Suprapubic skin (tissue), 4 donors: Measurements from ENCODE around the gene KRT72. TPM values are rescaled to one million over a fixed set of nuclear protein-coding genes. Genes with fewer than 3 reads are reported as not detected.
"Not testable (repeated sequence)": the region's sequence is repeated elsewhere in the genome, so short reads cannot be mapped to it uniquely, and the experiment has no call there.

ENCODE experiments used
- DNase-seq, 2 donors: peaks; one replicate each; pipeline ENCODE4 v3.0.0-alpha.2; 2019; ENCODE audit warnings: low spot score in 2 of 2
- H3K27ac ChIP-seq: fragments of 200-600 bp; sonication (generic); one replicate; pipeline ENCODE4 v1.5.1; 2019
- H3K27me3 ChIP-seq: fragments of 200-600 bp; sonication (generic); one replicate; pipeline ENCODE4 v1.5.1; 2019
- H3K36me3 ChIP-seq: fragments of 200-600 bp; sonication (generic); one replicate; pipeline ENCODE4 v1.5.1; 2019
- H3K4me1 ChIP-seq: fragments of 200-600 bp; sonication (generic); one replicate; pipeline ENCODE4 v1.5.1; 2019
- H3K4me3 ChIP-seq: fragments of 200-600 bp; sonication (generic); one replicate; pipeline ENCODE4 v1.5.1; 2019; ENCODE audit warnings: mild to moderate bottlenecking
- H3K9me3 ChIP-seq: fragments of 200-600 bp; sonication (generic); one replicate; pipeline ENCODE4 v1.5.1; 2019
- CTCF ChIP-seq, 2 donors: fragments of 200-600 bp in 1 of 2; fragments of 450-650 bp in 1 of 2; sonication (generic) in 1 of 2; IDR thresholded peaks; one replicate each; pipeline ENCODE4 v1.5.1; 2016 to 2019; ENCODE audit warnings: antibody characterized with exemption in 2 of 2, mild to moderate bottlenecking in 1 of 2, moderate library complexity in 1 of 2
- EP300 ChIP-seq: sonication (generic); formaldehyde crosslinking; IDR thresholded peaks from one replicate; pipeline ENCODE4 v1.6.1; 2017; ENCODE audit warnings: antibody characterized with exemption
- POLR2A ChIP-seq, 2 donors: fragments of 450-650 bp; IDR thresholded peaks; one replicate each; pipeline ENCODE4 v1.6.1; 2017; ENCODE audit warnings: antibody characterized with exemption in 2 of 2, mild to moderate bottlenecking in 2 of 2, moderate library complexity in 2 of 2
- POLR2AphosphoS5 ChIP-seq, 3 donors: sonication (generic); formaldehyde crosslinking; IDR thresholded peaks; one replicate each; pipeline ENCODE4 v1.6.1; 2017; ENCODE audit warnings: antibody characterized with exemption in 3 of 3
- WGBS: methylation state at CpG from one replicate; pipeline ENCODE4 v1.1.5; 2018; 5-methylcytosine and 5-hydroxymethylcytosine counted together
- total RNA-seq, 4 donors: library from RNA; depleted of rRNA; stranded (reverse); fragments of >200 nt; gene quantifications; one replicate each; pipeline ENCODE4 v1.1.0, GENCODE V29; 2016

Gene KRT72
- total RNA-seq, 4 donors from 2014 or later: 2.0 to 19.2 (median 8.8) TPM

GRCh38 chr12:52601671-52602070 lies 408 bp upstream of the KRT72 start:
- no peaks in the 10 kb centered on the region for H3K9me3 ChIP-seq
- no peak for TF ChIP-seq POLR2A (IDR thresholded peaks at IDR 0.05)
- no peak for TF ChIP-seq EP300
- TF ChIP-seq POLR2AphosphoS5 (IDR thresholded peaks at IDR 0.05): no peak
- TF ChIP-seq CTCF (IDR thresholded peaks at IDR 0.05): no peak
- H3K4me3 ChIP-seq: no peak overlapping the region
- WGBS: 91% methylated on average over 4 of the region's 4 CpGs
- H3K27me3 ChIP-seq: peaks cover 42% of the 10 kb centered on the region
- no peaks in the 10 kb centered on the region for H3K36me3 ChIP-seq
- H3K27ac ChIP-seq: no peak overlapping the region
- DNase-seq: no peak
- H3K4me1 ChIP-seq: peaks cover 5% of the 10 kb centered on the region

GRCh38 chr12:52600475-52600874 lies 788 bp downstream of the KRT72 start:
- Histone ChIP-seq H3K36me3 (no peaks in the 10 kb centered on the region), H3K27ac (no peak overlapping the region), H3K9me3 (no peaks in the 10 kb centered on the region), H3K4me1 (peaks cover 5% of the 10 kb centered on the region), H3K27me3 (peaks cover 38% of the 10 kb centered on the region), H3K4me3 (no peak overlapping the region)
- no peak for TF ChIP-seq POLR2AphosphoS5 (IDR thresholded peaks at IDR 0.05)
- TF ChIP-seq POLR2A (IDR thresholded peaks at IDR 0.05): no peak
- TF ChIP-seq CTCF (IDR thresholded peaks at IDR 0.05): no peak
- no peak for TF ChIP-seq EP300
- 92% methylated on average over 12 of the region's 12 CpGs for WGBS
- DNase-seq: no peak

GRCh38 chr12:52600071-52600470 lies 1.2 kb downstream of the KRT72 start:
- DNase-seq: no peak
- Histone ChIP-seq H3K4me1 (peaks cover 5% of the 10 kb centered on the region), H3K27ac (no peak overlapping the region), H3K4me3 (no peak overlapping the region), H3K36me3 (no peaks in the 10 kb centered on the region), H3K27me3 (peaks cover 38% of the 10 kb centered on the region), H3K9me3 (no peaks in the 10 kb centered on the region)
- TF ChIP-seq POLR2AphosphoS5 (IDR thresholded peaks at IDR 0.05) (no peak), POLR2A (IDR thresholded peaks at IDR 0.05) (no peak), EP300 (no peak)
- 84% methylated on average over 2 of the region's 2 CpGs for WGBS

- WGBS: 94% methylated on average over 5 of the region's 5 CpGs
- TF ChIP-seq POLR2A (IDR thresholded peaks at IDR 0.05) (no peak), POLR2AphosphoS5 (IDR thresholded peaks at IDR 0.05) (no peak), CTCF (IDR thresholded peaks at IDR 0.05) (no peak), EP300 (no peak)
- Histone ChIP-seq H3K27ac (no peak overlapping the region), H3K4me3 (no peak overlapping the region), H3K4me1 (peaks cover 5% of the 10 kb centered on the region), H3K27me3 (peaks cover 38% of the 10 kb centered on the region), H3K9me3 (no peaks in the 10 kb centered on the region), H3K36me3 (no peaks in the 10 kb centered on the region)
- no peak for DNase-seq
These were observed 2.3 kb downstream of the KRT72 start for GRCh38 chr12:52598966-52599365.

- H3K27ac ChIP-seq, H3K4me1 ChIP-seq, DNase-seq, H3K9me3 ChIP-seq, H3K4me3 ChIP-seq, H3K36me3 ChIP-seq: not testable (repeated sequence)
- 78% methylated on average over 4 of the region's 4 CpGs for WGBS
- peaks cover 11% of the 10 kb centered on the region for H3K27me3 ChIP-seq
These were observed 7.0 kb downstream of the KRT72 start for GRCh38 chr12:52594237-52594636.

GRCh38 chr12:52591521-52591920 lies 9.7 kb downstream of the KRT72 start:
- H3K4me1 ChIP-seq: no peaks in the 10 kb centered on the region
- no peak overlapping the region for H3K4me3 ChIP-seq
- H3K9me3 ChIP-seq: no peaks in the 10 kb centered on the region
- H3K27ac ChIP-seq: no peak overlapping the region
- H3K27me3 ChIP-seq: peaks cover 6% of the 10 kb centered on the region
- 95% methylated on average over 11 of the region's 11 CpGs for WGBS
- H3K36me3 ChIP-seq: no peaks in the 10 kb centered on the region
- DNase-seq: no peak
- TF ChIP-seq CTCF (IDR thresholded peaks at IDR 0.05): no peak
- no peak for TF ChIP-seq EP300
- TF ChIP-seq POLR2A (IDR thresholded peaks at IDR 0.05): no peak
- no peak for TF ChIP-seq POLR2AphosphoS5 (IDR thresholded peaks at IDR 0.05)
